CD4-positive, alpha-beta T cell treated with Interleukin-4 for 4 hours (primary cell): Measurements from ENCODE around the gene LAMC3.
"Not testable (repeated sequence)": the region's sequence is repeated elsewhere in the genome, so short reads cannot be mapped to it uniquely, and the experiment has no call there.

Source experiments
- DNase-seq: peaks from one replicate; pipeline ENCODE4 v3.0.0-alpha.2; 2020

Gene LAMC3

GRCh38 chr9:131103024-131103423, 94.0 kb downstream of the LAMC3 start:
- no peak for DNase-seq

GRCh38 chr9:131103535-131103934, 94.6 kb downstream of the LAMC3 start:
- no peak for DNase-seq

- DNase-seq: no peak
These were observed 95.2 kb downstream of the LAMC3 start for GRCh38 chr9:131104016-131104740.

- no peak for DNase-seq
These were observed 97.0 kb downstream of the LAMC3 start for GRCh38 chr9:131105952-131106351.

GRCh38 chr9:131107760-131108159, 98.8 kb downstream of the LAMC3 start:
- no peak for DNase-seq

GRCh38 chr9:131111186-131111853, 102.3 kb downstream of the LAMC3 start:
- DNase-seq: no peak

- no peak for DNase-seq
These were observed 102.9 kb downstream of the LAMC3 start for GRCh38 chr9:131111854-131112311.

GRCh38 chr9:131112374-131113154, 103.6 kb downstream of the LAMC3 start:
- no peak for DNase-seq

- no peak for DNase-seq
These were observed 104.7 kb downstream of the LAMC3 start for GRCh38 chr9:131113655-131114054.

- DNase-seq: no peak
These were observed 105.1 kb downstream of the LAMC3 start for GRCh38 chr9:131114084-131114535.

- not testable (repeated sequence) for DNase-seq
These were observed 106.4 kb downstream of the LAMC3 start for GRCh38 chr9:131115360-131115742.

- no peak for DNase-seq
These were observed 107.5 kb downstream of the LAMC3 start for GRCh38 chr9:131116281-131117120.

GRCh38 chr9:131117121-131117761, 108.3 kb downstream of the LAMC3 start:
- no peak for DNase-seq

GRCh38 chr9:131117762-131118145, 108.8 kb downstream of the LAMC3 start:
- DNase-seq: no peak

GRCh38 chr9:131119600-131119999, 110.6 kb downstream of the LAMC3 start:
- no peak for DNase-seq

GRCh38 chr9:131120620-131121228, 111.8 kb downstream of the LAMC3 start:
- no peak for DNase-seq

- DNase-seq: no peak
These were observed 112.4 kb downstream of the LAMC3 start for GRCh38 chr9:131121346-131121745.

- DNase-seq: no peak
These were observed 113.2 kb downstream of the LAMC3 start for GRCh38 chr9:131122158-131122557.

- no peak for DNase-seq
These were observed 116.0 kb downstream of the LAMC3 start for GRCh38 chr9:131125038-131125287.

GRCh38 chr9:131125288-131126058, 116.5 kb downstream of the LAMC3 start, which contains the start of gene NUP214:
Gene NUP214, plus strand, starts transcription at chr9:131125586. Its CDS starts 119 bp downstream, at chr9:131125705.
- peak; percentile 98 for DNase-seq

- no peak for DNase-seq
These were observed 117.1 kb downstream of the LAMC3 start for GRCh38 chr9:131126059-131126426.
